Suppressor macrophage (primary cell): ENCODE results near the gene DNAH3.
"Not testable (repeated sequence)": the region's sequence is repeated elsewhere in the genome, so short reads cannot be mapped to it uniquely, and the experiment has no call there.

Source experiments
- DNase-seq, 4 experiments: peaks; one replicate each; pipeline ENCODE4 v3.0.0-alpha.2; 2020 to 2022

DNAH3 gene

GRCh38 chr16:21117567-21117966, 33.1 kb downstream of the DNAH3 start:
- DNase-seq: no peak

GRCh38 chr16:21116148-21116693, 34.4 kb downstream of the DNAH3 start:
- DNase-seq: peak; percentile 49 to 74 (median 65)

- not testable (repeated sequence) for DNase-seq
Measured at GRCh38 chr16:21115551-21115950, 35.1 kb downstream of the DNAH3 start.

GRCh38 chr16:21103941-21104860, 46.4 kb downstream of the DNAH3 start:
- peak; percentile 44 to 67 (median 47) for DNase-seq

GRCh38 chr16:21101631-21102420, 48.8 kb downstream of the DNAH3 start:
- DNase-seq: peak in 3 of 4 experiments; percentile 8 to 29 (median 20)

GRCh38 chr16:21100447-21100846, 50.2 kb downstream of the DNAH3 start:
- no peak for DNase-seq

GRCh38 chr16:21097151-21097550, 53.5 kb downstream of the DNAH3 start:
- no peak for DNase-seq

GRCh38 chr16:21094719-21095118, 55.9 kb downstream of the DNAH3 start:
- DNase-seq: not testable (repeated sequence)

GRCh38 chr16:21092951-21093350, 57.7 kb downstream of the DNAH3 start:
- no peak for DNase-seq

GRCh38 chr16:21088646-21089538, 61.8 kb downstream of the DNAH3 start:
- no peak for DNase-seq

GRCh38 chr16:21088143-21088542, 62.5 kb downstream of the DNAH3 start:
- DNase-seq: no peak

GRCh38 chr16:21084631-21085225, 65.9 kb downstream of the DNAH3 start:
- DNase-seq: no peak

- peak; percentile 57 to 82 (median 76) for DNase-seq
Measured at GRCh38 chr16:21083729-21084268, 66.8 kb downstream of the DNAH3 start.

GRCh38 chr16:21081329-21081728, 69.3 kb downstream of the DNAH3 start:
- DNase-seq: no peak

- no peak for DNase-seq
Measured at GRCh38 chr16:21078563-21078962, 72.1 kb downstream of the DNAH3 start.

- no peak for DNase-seq
Measured at GRCh38 chr16:21076186-21076883, 74.3 kb downstream of the DNAH3 start.

- DNase-seq: no peak
Measured at GRCh38 chr16:21075252-21075651, 75.4 kb downstream of the DNAH3 start.

- DNase-seq: no peak
Measured at GRCh38 chr16:21072976-21073375, 77.7 kb downstream of the DNAH3 start.

GRCh38 chr16:21071741-21072140, 78.9 kb downstream of the DNAH3 start:
- no peak for DNase-seq

GRCh38 chr16:21070564-21070963, 80.1 kb downstream of the DNAH3 start:
- no peak for DNase-seq

GRCh38 chr16:21069986-21070385, 80.7 kb downstream of the DNAH3 start:
- no peak for DNase-seq
